H1 (cell line): ENCODE results near the gene TTC8. TPM values are rescaled to one million over a fixed set of nuclear protein-coding genes. Genes with fewer than 3 reads are reported as not detected.

Experiments used
- CTCF ChIA-PET: fragments of 300-600 bp; sonication (Branson Sonifier 250); formaldehyde crosslinking; loops from one replicate; lab custom pipeline; 2021; ENCODE audit not compliant: partially characterized antibody; lab: Charles Lee
- POLR2A ChIA-PET: fragments of 300-600 bp; sonication (Branson Sonifier 250); formaldehyde crosslinking; loops from one replicate; lab custom pipeline; 2021; ENCODE audit warnings: inconsistent platforms; ENCODE audit not compliant: partially characterized antibody; lab: Charles Lee
- DNase-seq, 2 experiments: peaks; one replicate each; pipeline versions ENCODE4 v3.0.0 to v3.0.0-alpha.2; 2010 to 2022; ENCODE audit warnings: low spot score in 2 of 2, low read depth in 1 of 2, mixed read lengths in 1 of 2
- FAIRE-seq: peaks from 2 replicates; lab custom pipeline; 2011; peaks lifted over from hg19 to GRCh38; lab: Jason Lieb, UNC
- H2AFZ ChIP-seq: 2 replicates; pipeline ENCODE4 v1.8.1; 2012; ENCODE audit warnings: low read length, inconsistent platforms
- H2AK5ac ChIP-seq: 2 replicates; pipeline ENCODE4 v1.6.1; 2013; ENCODE audit warnings: low read depth, low read length
- H2BK120ac ChIP-seq: replicated peaks from 2 replicates; pipeline ENCODE3; 2013; ENCODE audit warnings: low read depth, low read length, inconsistent platforms
- H2BK12ac ChIP-seq: 2 replicates; pipeline ENCODE4 v1.6.1; 2013; ENCODE audit warnings: low read depth, low read length
- H2BK15ac ChIP-seq: 2 replicates; pipeline ENCODE4 v1.6.1; 2013; ENCODE audit warnings: low read length
- H2BK20ac ChIP-seq: 2 replicates; pipeline ENCODE4 v1.6.1; 2013; ENCODE audit warnings: low read length
- H2BK5ac ChIP-seq: 2 replicates; pipeline ENCODE4 v1.6.1; 2013; ENCODE audit warnings: low read depth, low read length
- H3K14ac ChIP-seq: 2 replicates; pipeline ENCODE4 v1.6.1; 2013; ENCODE audit warnings: inconsistent platforms; ENCODE audit not compliant: insufficient read length
- H3K18ac ChIP-seq: 2 replicates; pipeline ENCODE4 v1.6.1; 2013; ENCODE audit warnings: low read length; ENCODE audit errors: extremely low read depth
- H3K23ac ChIP-seq: 2 replicates; pipeline ENCODE4 v1.6.1; 2013; ENCODE audit warnings: inconsistent platforms; ENCODE audit not compliant: insufficient read length
- H3K23me2 ChIP-seq: 2 replicates; pipeline ENCODE4 v1.6.1; 2013; ENCODE audit warnings: low read depth, low read length
- H3K27ac ChIP-seq: 2 replicates; pipeline ENCODE4 v1.6.1; 2011; ENCODE audit warnings: low read depth, low read length, inconsistent platforms
- H3K27me3 ChIP-seq, 4 experiments: replicated peaks in 1 of 4; 1 replicate in 1 of 4; 2 replicates in 3 of 4; pipeline versions ENCODE4 v1.6.1 to v1.8.1; 2011 to 2013; ENCODE audit warnings: low read length in 3 of 4, mild to moderate bottlenecking in 3 of 4, inconsistent platforms in 2 of 4, mixed read lengths in 2 of 4, moderate library complexity in 1 of 4; ENCODE audit not compliant: control insufficient read depth in 3 of 4, insufficient read depth in 3 of 4; ENCODE audit errors: extremely low read depth in 1 of 4
- H3K36me3 ChIP-seq, 4 experiments: 2 replicates each; pipeline versions ENCODE4 v1.6.1 to v1.8.1; 2011 to 2013; ENCODE audit warnings: mild to moderate bottlenecking in 4 of 4, low read length in 3 of 4, moderate library complexity in 2 of 4, control low read depth in 1 of 4, inconsistent platforms in 1 of 4; ENCODE audit not compliant: insufficient read depth in 4 of 4, control insufficient read depth in 2 of 4
- H3K4ac ChIP-seq: replicated peaks from 2 replicates; pipeline ENCODE3; 2013; ENCODE audit warnings: low read length, low read depth, mixed read lengths, inconsistent platforms; ENCODE audit not compliant: insufficient read length
- H3K4me1 ChIP-seq, 4 experiments: replicated peaks in 1 of 4; 1 replicate in 1 of 4; 2 replicates in 3 of 4; pipeline versions ENCODE4 v1.6.1 to v1.8.1; 2011 to 2013; ENCODE audit warnings: low read length in 3 of 4, inconsistent platforms in 2 of 4, mixed read lengths in 1 of 4; ENCODE audit not compliant: insufficient read depth in 4 of 4, control insufficient read depth in 3 of 4
- H3K4me2 ChIP-seq, 2 experiments: 2 replicates each; pipeline versions ENCODE4 v1.6.1 to v1.8.1; 2011 to 2013; ENCODE audit warnings: low read depth in 2 of 2, low read length in 2 of 2, control low read depth in 1 of 2, inconsistent platforms in 1 of 2, mild to moderate bottlenecking in 1 of 2; ENCODE audit not compliant: insufficient read depth in 1 of 2
- H3K4me3 ChIP-seq, 4 experiments: fragments of 200-600, 300-600 bp in 1 of 4; sonication (generic), shearing (Covaris generic), sonication (Bioruptor Twin) in 1 of 4; 2 replicates each; pipeline versions ENCODE4 v1.5.1 to v1.8.1; 2011 to 2016; ENCODE audit warnings: low read length in 4 of 4, low read depth in 3 of 4, control low read depth in 2 of 4, inconsistent platforms in 2 of 4, mild to moderate bottlenecking in 2 of 4, mixed read lengths in 1 of 4, moderate library complexity in 1 of 4; ENCODE audit not compliant: insufficient read depth in 2 of 4; ENCODE audit errors: extremely low read depth in 1 of 4
- H3K56ac ChIP-seq: replicated peaks from 2 replicates; pipeline ENCODE3; 2013; ENCODE audit warnings: low read depth, mild to moderate bottlenecking, mixed read lengths, low read length, inconsistent platforms; ENCODE audit not compliant: insufficient read length
- H3K79me1 ChIP-seq: 2 replicates; pipeline ENCODE4 v1.6.1; 2013; ENCODE audit warnings: low read depth, low read length, control low read depth
- H3K79me2 ChIP-seq, 2 experiments: 2 replicates each; pipeline versions ENCODE4 v1.6.1 to v1.8.1; 2012 to 2013; ENCODE audit warnings: low read length in 2 of 2, mild to moderate bottlenecking in 2 of 2, inconsistent platforms in 1 of 2; ENCODE audit not compliant: insufficient read depth in 2 of 2, control insufficient read depth in 1 of 2
- H3K9ac ChIP-seq, 4 experiments: replicated peaks in 1 of 4; 1 replicate in 1 of 4; 2 replicates in 3 of 4; pipeline versions ENCODE4 v1.6.1 to v1.8.1; 2011 to 2013; ENCODE audit warnings: low read depth in 3 of 4, low read length in 3 of 4, control low read depth in 2 of 4, mild to moderate bottlenecking in 2 of 4, moderate library complexity in 2 of 4, inconsistent platforms in 1 of 4; ENCODE audit errors: extremely low read depth in 1 of 4
- H3K9me3 ChIP-seq, 2 experiments: 2 replicates each; pipeline versions ENCODE4 v1.6.1 to v1.8.1; 2012 to 2013; ENCODE audit warnings: mild to moderate bottlenecking in 2 of 2, moderate library complexity in 2 of 2, control low read depth in 1 of 2, inconsistent platforms in 1 of 2, low read depth in 1 of 2, low read length in 1 of 2, mixed read lengths in 1 of 2; ENCODE audit not compliant: insufficient read depth in 2 of 2
- H4K20me1 ChIP-seq, 2 experiments: replicated peaks in 1 of 2; 2 replicates each; pipeline versions ENCODE3 to v1.8.1; 2011 to 2013; ENCODE audit warnings: inconsistent platforms in 2 of 2, low read length in 2 of 2, mild to moderate bottlenecking in 1 of 2; ENCODE audit not compliant: insufficient read depth in 2 of 2, control insufficient read depth in 1 of 2
- H4K5ac ChIP-seq: 2 replicates; pipeline ENCODE4 v1.6.1; 2013; ENCODE audit warnings: low read length, low read depth, mixed read lengths, inconsistent platforms; ENCODE audit not compliant: insufficient read length
- H4K8ac ChIP-seq: 2 replicates; pipeline ENCODE4 v1.8.0; 2013; ENCODE audit warnings: mild to moderate bottlenecking, moderate library complexity, low read length, inconsistent platforms; ENCODE audit not compliant: insufficient read depth; ENCODE audit errors: extremely low read depth
- H4K91ac ChIP-seq: replicated peaks from 2 replicates; pipeline ENCODE3; 2013; ENCODE audit warnings: low read length, mixed read lengths, inconsistent platforms; ENCODE audit not compliant: insufficient read length
- BCL11A ChIP-seq, 2 experiments: IDR thresholded peaks; one replicate each; pipeline ENCODE4 v1.6.1; 2011; ENCODE audit warnings: low read depth in 2 of 2, low read length in 2 of 2, mild to moderate bottlenecking in 2 of 2
- CEBPB ChIP-seq: IDR thresholded peaks from 2 replicates; pipeline ENCODE4 v1.6.1; 2012; ENCODE audit warnings: low read depth, low read length
- HDAC2 ChIP-seq, 2 experiments: fragments of 300-600 bp in 1 of 2; sonication (generic) in 1 of 2; IDR thresholded peaks; 2 replicates each; pipeline ENCODE4 v1.6.1; 2011 to 2012; ENCODE audit warnings: low read depth in 2 of 2, low read length in 2 of 2, mild to moderate bottlenecking in 2 of 2, moderate library complexity in 2 of 2, borderline replicate concordance in 1 of 2, inconsistent platforms in 1 of 2
- HDAC6 ChIP-seq: IDR thresholded peaks from one replicate; pipeline ENCODE4 v1.7.1; 2012; ENCODE audit warnings: low read depth, mild to moderate bottlenecking, inconsistent platforms, low read length, moderate library complexity
- RFX5 ChIP-seq: IDR thresholded peaks from 2 replicates; pipeline ENCODE4 v1.6.1; 2011; ENCODE audit warnings: low read depth, low read length, improper control_type of control experiment, borderline replicate concordance
- SIX5 ChIP-seq: IDR thresholded peaks from 2 replicates; pipeline ENCODE4 v1.6.1; 2011; ENCODE audit warnings: mild to moderate bottlenecking, low read depth, low read length
- SP2 ChIP-seq: IDR thresholded peaks from 2 replicates; pipeline ENCODE4 v1.6.1; 2012; ENCODE audit warnings: mild to moderate bottlenecking, low read length, inconsistent platforms
- YY1 ChIP-seq: IDR thresholded peaks from 2 replicates; pipeline ENCODE4 v1.6.1; 2011; ENCODE audit warnings: low read depth, mild to moderate bottlenecking, low read length
- WGBS, 2 experiments: shearing (Covaris generic) in 1 of 2; methylation state at CpG; one replicate each; pipeline versions ENCODE4 v1.1.6 to v1.1.7; 2013 to 2015; ENCODE audit warnings: low lambda C conversion rate in 2 of 2, mixed read lengths in 2 of 2, inconsistent platforms in 1 of 2, low coverage in 1 of 2, missing lambda C conversion rate in 1 of 2; ENCODE audit not compliant: insufficient replicate concordance in 2 of 2, insufficient coverage in 1 of 2, insufficient read length in 1 of 2; ENCODE audit errors: extremely low coverage in 1 of 2, missing lambda C conversion rate in 1 of 2; 5-methylcytosine and 5-hydroxymethylcytosine counted together
- polyA plus RNA-seq, 7 experiments: library from polyadenylated mRNA; depleted of rRNA in 3 of 7; stranded (reverse) in 5 of 7; unstranded in 2 of 7; fragments of >200 nt in 5 of 7; fragments of 200-250 nt in 2 of 7; gene quantifications; 1 replicate in 5 of 7; 2 replicates in 1 of 7; 4 replicates in 1 of 7; pipeline versions ENCODE4 v1.2.1 to v1.2.3, GENCODE V29; 2011 to 2013; ENCODE audit warnings: missing spikeins in 2 of 7, mixed read lengths in 2 of 7
- total RNA-seq: library from RNA; stranded (reverse); fragmentation: NEBNext Ultra II Directional; extraction: Animal tissue kit (Norgen Biotek cat#: 25700); gene quantifications from 2 replicates; pipeline ENCODE4 v1.2.1, GENCODE V29; 2021
- TF ChIP-seq, protein P1 (sequence below), 3 experiments: IDR thresholded peaks; 1 replicate in 2 of 3; 2 replicates in 1 of 3; pipeline versions ENCODE4 v1.5.1 to v1.6.1; 2011; ENCODE audit warnings: low read length in 3 of 3, mild to moderate bottlenecking in 3 of 3, inconsistent platforms in 2 of 3, low read depth in 1 of 3, moderate library complexity in 1 of 3; ENCODE audit not compliant: insufficient read depth in 1 of 3; ENCODE audit errors: control extremely low read depth in 1 of 3

The TTC8 gene
- total and polyA plus RNA-seq, 2 of the 8 experiments (the other 6 are each of a cell fraction or from before 2014, with no cell fraction given) = 13.1 to 13.5 TPM

GRCh38 chr14:88856786-88857366 lies 32.4 kb downstream of the TTC8 start:
- no peak overlapping the region for H3K23ac ChIP-seq
- H2AK5ac ChIP-seq = no peak overlapping the region
- H4K5ac ChIP-seq = no peak overlapping the region
- no peaks in the 10 kb centered on the region for H3K23me2 ChIP-seq
- H3K9me3 ChIP-seq = no peaks in the 10 kb centered on the region; a peak in 1 of 4 replicates
- CTCF ChIA-PET = interaction anchor here (1.1 to 1.8 kb wide), 3 partner anchors 11 to 189 kb away, joined by 4 to 9 read pairs (median 5); no protein-coding TSS in a partner anchor
- H3K4me2 ChIP-seq = no peak overlapping the region
- FAIRE-seq (no peak), DNase-seq (no peak)
- H4K8ac ChIP-seq = no peak overlapping the region
- no peak overlapping the region for H2BK12ac ChIP-seq
- no peak overlapping the region for H2AFZ ChIP-seq
- H4K20me1 ChIP-seq = no peaks in the 10 kb centered on the region
- H3K27me3 ChIP-seq = no peaks in the 10 kb centered on the region
- H3K4me3 ChIP-seq = no peak overlapping the region
- H2BK120ac ChIP-seq = no peak overlapping the region
- POLR2A ChIA-PET = interaction anchor here (0.6 kb wide), 1 partner anchor 42 kb away, joined by 3 read pairs; no protein-coding TSS in a partner anchor
- 96% methylated on average over 1 of the region's 1 CpG; no CpG with 5 or more reads in 1 of the 2 experiments for WGBS, 2 experiments
- H2BK15ac ChIP-seq = no peak overlapping the region
- H3K18ac ChIP-seq = no peak overlapping the region
- H3K36me3 ChIP-seq = peaks cover 0 to 10% (median 0%) of the 10 kb centered on the region in 4 experiments; a peak in 3 of 8 replicates
- no peak overlapping the region for H2BK20ac ChIP-seq
- H3K79me2 ChIP-seq = no peaks in the 10 kb centered on the region
- no peak overlapping the region for H3K27ac ChIP-seq
- H3K14ac ChIP-seq = no peak overlapping the region
- no peak overlapping the region for H4K91ac ChIP-seq
- H3K4me1 ChIP-seq = no peaks in the 10 kb centered on the region; a peak in 1 of 7 replicates
- TF ChIP-seq CEBPB (no peak), YY1 (no peak), SIX5 (no peak), HDAC2 (IDR thresholded peaks at IDR 0.05; ENCODE audit: borderline replicate concordance in 1 of 2, low read depth in 2 of 2, low read length in 2 of 2) (no peak), BCL11A (IDR thresholded peaks at IDR 0.05; ENCODE audit: low read depth in 2 of 2, low read length in 2 of 2) (no peak), HDAC6 (no peak), SP2 (no peak), RFX5 (no peak)
- TF ChIP-seq, protein P1, sequence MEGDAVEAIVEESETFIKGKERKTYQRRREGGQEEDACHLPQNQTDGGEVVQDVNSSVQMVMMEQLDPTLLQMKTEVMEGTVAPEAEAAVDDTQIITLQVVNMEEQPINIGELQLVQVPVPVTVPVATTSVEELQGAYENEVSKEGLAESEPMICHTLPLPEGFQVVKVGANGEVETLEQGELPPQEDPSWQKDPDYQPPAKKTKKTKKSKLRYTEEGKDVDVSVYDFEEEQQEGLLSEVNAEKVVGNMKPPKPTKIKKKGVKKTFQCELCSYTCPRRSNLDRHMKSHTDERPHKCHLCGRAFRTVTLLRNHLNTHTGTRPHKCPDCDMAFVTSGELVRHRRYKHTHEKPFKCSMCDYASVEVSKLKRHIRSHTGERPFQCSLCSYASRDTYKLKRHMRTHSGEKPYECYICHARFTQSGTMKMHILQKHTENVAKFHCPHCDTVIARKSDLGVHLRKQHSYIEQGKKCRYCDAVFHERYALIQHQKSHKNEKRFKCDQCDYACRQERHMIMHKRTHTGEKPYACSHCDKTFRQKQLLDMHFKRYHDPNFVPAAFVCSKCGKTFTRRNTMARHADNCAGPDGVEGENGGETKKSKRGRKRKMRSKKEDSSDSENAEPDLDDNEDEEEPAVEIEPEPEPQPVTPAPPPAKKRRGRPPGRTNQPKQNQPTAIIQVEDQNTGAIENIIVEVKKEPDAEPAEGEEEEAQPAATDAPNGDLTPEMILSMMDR (IDR thresholded peaks at IDR 0.05; ENCODE audit: control extremely low read depth in 1 of 3, insufficient read depth in 1 of 3, low read depth in 1 of 3, low read length in 3 of 3) = no peak
- no peak overlapping the region for H3K56ac ChIP-seq
- H2BK5ac ChIP-seq = no peak overlapping the region
- H3K9ac ChIP-seq = no peak overlapping the region
- H3K79me1 ChIP-seq = no peaks in the 10 kb centered on the region
- H3K4ac ChIP-seq = no peak overlapping the region
